HG03521 (cell line): ENCODE measurements around the gene C1QBP.
"Not testable (repeated sequence)": the region's sequence is repeated elsewhere in the genome, so short reads cannot be mapped to it uniquely, and the experiment has no call there.

ENCODE experiments used
- ATAC-seq: cut with Tn5 transposase; IDR thresholded peaks from one replicate; pipeline ENCODE4 v1.9.1; 2021; ENCODE audit warnings: mild to moderate bottlenecking, moderate library complexity; ENCODE audit not compliant: unreplicated experiment

Gene C1QBP

DNA sequence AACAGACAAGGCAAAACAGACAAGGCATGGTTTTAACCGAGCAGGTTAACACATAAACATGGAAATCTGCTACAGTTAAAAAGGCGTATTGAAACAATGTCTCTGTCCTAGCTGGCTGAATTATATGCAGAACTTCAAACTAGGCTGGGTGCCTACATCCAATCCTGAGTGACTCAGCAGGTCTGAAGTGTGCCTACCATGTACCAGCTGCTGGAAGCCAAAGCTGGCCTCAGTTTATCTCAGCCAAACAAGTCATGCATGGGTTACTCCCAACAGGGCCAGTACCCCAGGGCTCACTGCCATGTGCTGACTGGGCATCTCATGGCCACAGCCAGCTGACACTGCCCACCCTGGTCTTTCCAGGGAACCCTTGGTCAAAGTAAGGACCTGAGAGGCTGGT is 4.0 kb downstream of the C1QBP start:
- ATAC-seq = no peak

DNA sequence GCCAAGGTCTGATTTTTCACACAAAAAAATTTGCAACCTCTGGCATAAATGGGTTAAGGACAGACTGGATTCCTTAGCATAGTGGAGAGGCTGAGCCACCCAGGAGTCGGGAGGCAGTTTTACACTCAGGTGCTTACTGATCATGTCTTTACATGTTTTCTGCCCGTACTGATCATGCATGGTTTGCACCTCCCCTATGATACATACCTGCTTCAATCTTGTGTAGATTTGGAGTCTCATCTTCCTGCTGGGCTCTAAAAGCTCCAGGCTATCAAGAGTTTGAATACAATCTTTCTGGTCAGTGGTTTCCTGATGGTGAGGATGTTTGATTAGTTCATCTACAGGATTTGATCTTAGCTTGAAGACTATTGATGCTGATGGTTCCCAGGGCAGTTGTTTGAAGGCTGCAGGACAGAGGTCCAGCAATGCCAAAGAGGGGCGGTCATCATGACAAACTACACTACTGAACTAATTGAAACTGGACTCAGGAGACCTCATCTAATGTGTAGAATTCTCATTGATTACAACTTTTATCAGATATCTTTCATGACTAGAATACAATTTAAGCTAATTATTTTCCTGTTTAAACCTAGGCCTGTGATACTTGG is 6.9 kb downstream of the C1QBP start:
- no peak for ATAC-seq

DNA sequence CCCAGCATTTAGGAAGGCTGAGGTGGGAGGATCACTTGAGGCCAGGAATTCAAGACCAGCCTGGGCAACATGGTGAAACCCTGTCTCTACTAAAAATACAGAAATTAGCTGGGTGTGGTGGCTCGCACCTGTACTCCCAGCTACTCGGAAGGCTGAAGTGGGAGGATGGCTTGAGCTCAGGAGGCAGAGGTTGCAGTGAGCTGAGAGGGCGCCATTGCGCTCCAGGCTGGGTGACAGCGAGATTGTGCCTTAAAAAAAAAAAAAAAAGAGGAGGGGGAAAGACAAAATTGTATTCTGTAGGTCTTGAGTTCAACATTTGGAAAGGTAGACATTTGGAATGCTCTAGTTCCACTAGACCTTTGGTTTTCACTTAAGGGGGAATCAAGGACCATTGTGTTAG is 7.7 kb downstream of the C1QBP start:
- ATAC-seq = not testable (repeated sequence)

DNA sequence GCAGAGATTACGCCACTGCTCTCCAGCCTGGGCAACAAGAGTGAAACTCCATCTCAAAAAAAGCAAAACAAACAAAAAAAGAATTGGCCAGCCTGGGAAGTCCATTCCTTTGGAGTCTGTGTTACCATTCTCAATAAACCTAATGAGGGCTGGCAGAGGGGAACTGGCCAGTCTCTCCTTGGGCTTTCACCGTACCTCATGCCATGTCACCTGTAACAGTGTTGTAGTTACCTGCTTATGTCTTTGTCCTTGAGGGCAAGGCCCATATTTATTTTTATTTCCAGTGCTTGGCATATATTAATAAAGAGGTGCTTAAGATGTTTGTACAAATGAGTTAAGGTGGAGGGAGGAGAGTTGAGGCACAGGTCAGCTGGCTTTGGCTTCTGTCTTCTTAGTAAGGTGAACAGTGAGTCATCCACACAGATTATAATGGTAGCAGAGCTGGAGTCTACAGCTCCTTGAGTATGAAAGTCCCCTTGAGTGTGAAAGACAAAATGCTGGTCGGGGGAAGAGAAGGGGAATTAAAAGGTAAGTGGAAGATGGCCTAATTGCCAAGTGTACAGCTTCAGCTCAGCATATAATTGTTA is 8.4 kb downstream of the C1QBP start:
- no peak for ATAC-seq

DNA sequence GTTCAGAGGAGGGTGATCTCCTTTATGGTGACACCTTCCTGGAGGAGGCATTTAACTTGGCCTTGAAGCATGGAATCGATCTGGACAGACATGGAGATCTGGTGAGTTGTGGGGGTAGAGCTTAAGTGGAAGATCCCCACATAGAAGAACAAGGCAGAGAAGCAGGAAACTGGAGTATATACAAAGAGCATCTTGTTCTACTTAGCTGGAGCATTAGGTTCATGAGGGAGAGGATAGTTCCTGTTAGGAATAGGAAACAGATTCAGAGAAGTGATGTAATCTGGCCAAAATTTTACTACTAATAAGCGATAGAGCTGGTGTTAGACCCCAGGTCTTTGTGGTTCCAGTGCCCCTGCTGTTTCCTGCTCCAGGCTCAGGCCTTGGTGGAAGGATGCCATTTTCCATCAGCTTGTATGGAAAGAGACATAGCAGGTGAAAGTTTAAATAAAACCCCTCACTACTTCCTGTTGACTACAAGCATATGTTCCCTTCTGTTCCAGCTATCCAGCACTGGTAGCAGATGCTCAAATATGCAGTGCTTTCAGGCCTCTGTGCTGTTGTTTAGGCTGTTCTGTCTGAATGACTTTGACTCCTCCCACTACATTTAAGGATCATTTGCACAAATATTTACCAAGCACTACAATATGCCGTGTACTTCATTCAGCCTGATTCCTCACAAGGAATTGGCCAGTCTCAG is 9.6 kb downstream of the C1QBP start:
- no peak for ATAC-seq

DNA sequence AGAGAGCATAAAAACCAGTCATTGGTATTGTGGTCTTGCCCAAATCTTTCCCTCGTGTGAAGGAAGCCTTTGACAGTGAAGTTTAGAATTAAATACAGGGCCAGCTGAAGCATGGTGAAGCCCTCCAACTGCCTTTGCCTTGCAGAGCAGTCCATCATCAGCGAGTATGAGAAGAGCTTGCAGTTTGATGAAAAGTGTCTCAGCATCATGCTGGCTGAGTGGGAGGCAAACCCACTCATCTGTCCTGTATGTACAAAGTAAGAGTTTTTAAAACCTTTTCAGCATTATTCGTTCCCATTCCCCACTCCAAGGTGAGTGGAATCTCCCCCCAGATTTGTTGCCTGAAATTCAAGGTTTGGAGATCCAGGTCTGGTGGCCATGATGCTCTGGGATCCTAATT is 13.1 kb downstream of the C1QBP start:
- ATAC-seq = no peak

DNA sequence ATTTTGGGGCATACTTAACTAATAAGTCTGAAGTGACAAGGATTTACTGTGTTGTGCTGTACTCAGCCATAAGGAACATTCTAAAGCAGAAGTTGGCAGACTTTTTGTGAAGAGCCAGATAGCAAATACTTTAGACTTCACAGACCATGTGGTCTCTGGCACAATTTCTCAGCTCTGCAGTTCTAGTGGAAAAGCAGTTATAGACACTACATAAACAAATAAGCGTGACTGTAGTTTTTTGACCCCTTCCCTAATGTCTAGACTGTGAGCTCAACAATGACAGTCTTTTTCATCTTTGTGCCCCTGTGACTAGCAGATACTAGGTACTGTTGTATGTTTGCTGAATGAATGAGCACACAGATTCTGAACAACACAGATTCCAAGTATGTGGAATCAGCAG is 14.0 kb downstream of the C1QBP start:
- ATAC-seq = no peak

DNA sequence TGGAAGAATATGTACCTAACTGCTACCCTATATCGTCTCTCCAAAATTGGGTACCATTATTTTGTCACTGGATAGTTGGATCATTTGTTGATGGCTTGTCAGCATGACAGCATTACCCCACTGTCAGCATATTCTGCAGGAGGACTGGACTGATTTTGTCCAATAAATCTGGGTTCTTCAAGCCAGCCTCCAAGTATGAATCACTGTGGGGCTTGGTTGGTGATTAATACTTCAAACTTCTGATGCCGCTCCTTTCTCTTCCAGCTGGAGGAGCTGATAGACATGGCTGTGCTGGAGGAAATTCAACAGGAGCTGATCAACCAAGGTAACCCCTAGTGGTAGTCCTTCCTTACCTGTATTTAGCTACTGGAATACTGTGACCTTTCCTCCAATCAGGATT is 16.4 kb downstream of the C1QBP start:
- no peak for ATAC-seq

DNA sequence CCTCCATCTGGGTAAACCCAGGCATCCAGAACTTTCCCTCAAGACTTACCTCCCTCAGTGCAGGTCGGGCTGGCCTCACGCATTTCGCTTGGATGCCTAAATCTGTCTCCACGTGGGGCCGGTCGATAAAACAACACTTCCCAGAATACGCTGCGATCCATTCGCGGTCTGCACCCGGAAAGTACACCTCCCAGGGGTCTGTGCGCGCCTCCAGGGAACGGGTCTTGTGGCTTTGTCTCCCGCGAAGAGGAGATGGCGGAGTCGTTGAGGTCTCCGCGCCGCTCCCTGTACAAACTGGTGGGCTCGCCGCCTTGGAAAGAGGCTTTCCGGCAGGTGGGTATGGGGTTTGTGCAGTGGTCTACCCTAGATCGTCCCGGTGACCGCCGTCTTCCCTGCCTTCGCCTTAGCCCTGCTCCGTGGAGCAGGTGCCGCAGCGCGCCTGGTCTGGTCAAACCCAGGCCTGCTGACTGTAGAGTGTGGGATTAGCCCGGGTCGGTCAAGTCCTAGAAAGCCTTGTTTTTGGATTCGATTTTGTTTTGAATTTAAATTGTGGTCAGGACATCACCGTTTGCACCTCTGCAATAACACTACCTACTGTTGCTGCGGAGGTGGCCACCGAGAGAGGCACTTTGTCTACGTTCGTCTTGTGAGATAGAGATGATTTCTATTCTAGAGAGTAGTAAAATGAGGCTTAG is 18.8 kb downstream of the C1QBP start, which contains the start of gene RPAIN:
Gene RPAIN (plus strand): TSS at position 224 of the 695 bp plus-strand sequence. CDS start 29 bp downstream, at position 253.
- peak; percentile 42 for ATAC-seq

DNA sequence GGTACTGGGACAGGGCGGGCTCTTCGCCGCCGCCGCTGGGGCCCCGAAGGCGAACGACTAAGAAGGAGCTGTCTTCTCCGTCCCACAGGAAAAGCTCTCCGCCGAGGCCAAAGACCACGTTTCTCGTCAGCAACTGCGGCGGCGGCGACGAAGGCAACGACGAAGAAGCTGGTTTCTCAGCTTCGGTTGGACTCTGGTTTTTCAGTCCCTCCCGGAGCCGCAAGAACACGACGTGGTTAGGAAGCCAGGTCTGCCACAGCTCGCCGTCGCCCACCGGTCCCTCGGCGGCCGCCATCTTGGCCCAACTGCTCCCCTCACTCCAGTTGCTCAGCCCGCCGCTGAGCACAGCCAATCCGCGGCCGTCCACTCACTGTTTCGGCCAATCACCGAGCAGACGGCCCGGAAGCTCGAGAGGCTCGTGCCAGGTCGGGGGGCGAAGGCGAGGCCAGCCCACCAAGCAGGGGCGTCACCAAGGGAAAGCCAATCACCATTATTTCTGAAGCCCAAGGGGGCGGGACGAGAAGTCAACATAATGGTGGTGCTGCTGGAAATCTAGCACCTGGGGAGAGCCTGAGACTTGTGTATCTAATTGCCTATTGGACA is 19.5 kb downstream of the C1QBP start, which contains the start of gene NUP88:
Gene NUP88 (minus strand): TSS at position 307 of the 603 bp plus-strand sequence. CDS start 12 bp downstream, at position 295.
- peak; percentile 89 for ATAC-seq

DNA sequence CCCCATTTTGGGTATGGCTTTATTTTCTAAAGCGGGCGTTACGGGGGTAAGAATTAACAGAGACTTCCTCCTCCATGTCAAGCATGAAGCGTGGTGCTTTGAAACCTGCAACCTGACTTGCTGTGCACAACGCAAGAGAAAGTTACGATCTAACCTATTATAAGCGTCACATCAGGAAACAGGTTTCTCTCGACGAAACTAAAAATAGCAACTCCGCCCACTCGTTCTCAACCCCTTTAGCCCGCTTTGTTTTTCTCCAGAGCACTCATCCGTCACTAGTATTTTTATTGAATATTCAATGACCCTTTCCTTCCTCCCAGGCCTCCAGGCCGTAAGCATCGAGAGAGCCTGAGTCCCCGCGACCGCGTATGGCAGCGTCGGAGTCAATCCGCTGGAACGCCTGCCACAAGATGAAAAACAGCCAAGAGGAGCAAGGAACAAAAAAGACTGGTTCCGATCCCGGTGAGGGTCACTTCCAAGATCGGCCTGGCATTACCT is 20.0 kb downstream of the C1QBP start:
- peak; percentile 29 for ATAC-seq

DNA sequence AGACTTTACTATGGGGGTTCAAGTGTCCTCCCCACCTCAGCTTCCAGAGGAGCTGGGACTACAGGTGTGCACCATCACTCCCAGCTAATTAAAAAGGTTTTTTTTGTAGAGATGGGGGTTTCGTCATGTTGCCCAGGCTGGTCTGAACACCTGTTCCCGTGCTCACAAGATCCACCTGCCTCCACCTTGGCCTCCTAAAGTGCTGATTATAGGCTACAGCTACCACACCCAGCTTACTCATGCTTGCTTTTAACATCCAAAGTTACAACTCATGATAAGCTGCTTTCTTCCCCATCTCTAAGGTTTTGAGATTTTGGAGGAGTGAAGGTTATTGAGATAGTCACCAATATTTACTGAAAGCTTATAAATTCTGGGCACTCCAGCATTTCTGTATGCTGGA is 22.1 kb downstream of the C1QBP start:
- ATAC-seq = no peak

DNA sequence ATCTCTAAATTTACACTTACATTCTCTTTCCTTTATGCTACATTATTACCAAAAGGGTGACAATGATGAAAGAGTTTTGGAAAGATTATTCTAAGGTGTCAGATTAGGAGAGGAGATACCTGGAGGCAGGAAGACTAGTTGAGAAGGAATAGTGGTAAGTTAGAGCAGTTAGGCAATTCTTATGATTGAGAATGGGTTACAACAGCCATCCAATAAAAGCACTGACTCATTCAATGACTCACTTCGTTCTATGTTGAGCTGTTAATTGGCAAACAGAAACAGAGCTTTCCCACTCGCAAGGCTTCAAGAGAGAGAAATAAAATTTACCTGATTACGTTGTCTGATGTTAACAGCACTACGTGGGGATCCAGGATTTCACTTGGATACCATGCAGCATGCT is 25.3 kb downstream of the C1QBP start:
- ATAC-seq = no peak

DNA sequence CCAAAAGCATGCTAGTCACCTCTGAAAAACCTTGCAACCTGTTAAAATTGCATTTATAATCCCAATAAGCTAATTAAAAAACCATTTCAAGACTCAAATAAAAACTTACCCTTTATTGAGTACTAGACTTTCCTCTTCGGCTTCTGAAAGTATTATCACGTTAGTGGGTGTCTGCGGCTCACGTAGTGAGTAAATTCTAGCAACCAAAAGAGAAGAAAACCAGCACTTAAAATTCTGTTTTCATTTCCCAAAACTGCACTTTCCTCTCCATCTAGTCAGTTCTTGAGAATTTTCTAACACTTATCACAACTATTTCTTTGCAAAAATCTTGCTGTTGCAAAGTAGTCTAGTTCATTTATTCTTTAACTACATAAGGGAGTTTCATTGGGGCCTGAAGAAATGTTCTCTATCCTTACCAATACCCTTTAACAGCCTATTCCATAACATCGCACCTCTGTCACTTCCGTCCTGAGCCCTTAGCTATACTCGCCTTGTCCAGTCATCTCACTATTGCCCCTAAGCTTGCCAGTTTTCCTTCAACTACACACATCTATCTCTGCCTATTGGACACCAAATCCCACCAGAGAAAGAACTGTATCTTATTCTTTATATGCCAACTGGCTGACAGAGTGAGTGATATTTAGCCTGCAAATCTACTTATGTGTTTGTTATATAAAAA is 28.2 kb downstream of the C1QBP start:
- no peak for ATAC-seq

DNA sequence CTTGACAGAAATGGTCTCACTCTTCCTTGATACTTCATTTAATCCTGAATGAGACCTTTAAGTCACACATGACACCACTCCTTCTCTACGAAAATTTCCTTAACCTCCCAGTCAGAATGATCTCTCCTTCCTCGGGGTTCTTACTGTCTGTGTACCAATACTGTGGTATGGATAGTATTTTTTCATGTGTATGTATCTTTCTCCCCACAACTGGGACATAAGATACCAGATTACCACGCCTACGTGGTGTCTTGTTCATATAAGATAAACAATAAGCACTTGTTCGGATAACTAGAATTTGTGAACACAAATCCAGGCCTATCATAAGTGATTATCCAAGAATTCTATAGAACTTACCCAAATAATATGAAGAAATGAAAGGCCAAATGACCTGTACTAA is 30.8 kb downstream of the C1QBP start:
- no peak for ATAC-seq

DNA sequence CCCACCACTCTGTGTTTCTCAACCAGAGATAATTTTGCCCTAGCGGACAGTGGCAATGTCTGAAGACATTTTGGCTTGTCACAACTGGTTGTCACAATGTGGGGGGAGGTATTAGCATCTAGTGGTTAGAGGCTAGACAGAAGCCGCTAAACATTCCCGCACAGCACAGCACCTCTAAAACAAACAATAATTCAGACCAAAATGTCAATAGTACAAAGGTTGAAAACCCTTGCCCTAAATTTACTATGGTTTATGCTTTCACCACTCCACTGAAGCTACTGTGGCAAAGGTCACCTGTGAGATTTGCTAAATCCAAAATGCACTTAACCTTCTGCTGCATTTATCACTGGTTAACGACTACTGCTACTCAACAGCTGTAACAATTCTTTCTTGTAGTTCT is 33.6 kb downstream of the C1QBP start:
- ATAC-seq = no peak

DNA sequence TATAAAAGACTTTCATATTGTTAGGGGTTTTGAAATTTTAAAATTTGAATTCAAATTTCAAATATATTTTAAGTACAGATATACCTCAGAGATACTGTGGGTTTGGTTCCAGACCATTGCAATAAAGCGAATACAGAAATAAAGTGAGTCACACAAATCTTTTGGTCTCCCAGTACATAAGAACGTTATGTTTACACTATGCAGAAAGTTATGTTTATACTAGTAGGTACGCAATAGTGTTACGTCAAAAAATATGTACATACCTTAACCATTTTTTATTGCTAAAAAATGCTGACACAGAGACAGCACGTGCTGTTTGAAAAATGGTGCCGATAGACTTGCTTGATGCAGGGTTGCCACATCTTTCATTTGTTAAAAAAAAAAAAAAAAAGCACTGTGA is 39.2 kb downstream of the C1QBP start:
- no peak for ATAC-seq

DNA sequence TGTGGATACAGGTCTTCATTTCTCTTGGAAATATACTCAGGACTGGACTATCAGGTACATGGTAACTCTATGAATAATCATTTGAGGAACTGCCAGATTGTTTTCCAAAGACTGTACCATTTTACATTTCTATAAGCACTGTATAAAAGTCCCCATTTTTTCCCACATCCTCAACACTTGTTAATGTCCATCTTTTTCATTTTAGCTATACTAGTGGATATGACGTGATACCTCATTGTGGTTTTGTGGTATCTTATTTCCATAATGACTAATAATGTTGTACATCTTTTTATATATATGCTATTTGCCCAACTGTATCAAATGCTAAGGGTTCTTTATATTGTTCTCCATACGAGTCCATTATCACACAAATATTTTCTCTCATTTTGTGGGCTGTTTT is 42.3 kb downstream of the C1QBP start:
- ATAC-seq = no peak

DNA sequence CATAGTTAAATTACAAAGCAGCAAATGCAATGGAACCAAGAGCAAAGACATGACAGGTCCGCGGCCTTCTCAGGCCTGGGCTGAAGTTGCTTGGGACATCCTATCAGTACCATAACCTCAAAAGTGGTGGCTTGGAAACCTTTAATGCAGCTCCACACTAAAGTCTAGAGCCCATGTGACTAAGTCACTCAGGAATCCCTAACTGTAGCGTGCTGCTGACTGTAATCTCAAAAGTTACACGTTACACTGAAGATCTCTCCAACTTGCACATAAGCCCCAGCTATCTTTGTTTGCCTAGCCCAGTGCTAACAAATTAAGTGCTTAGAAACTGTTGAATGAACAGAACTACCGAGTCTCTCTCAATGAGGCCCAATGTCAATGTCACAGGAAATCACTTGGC is 47.3 kb downstream of the C1QBP start:
- ATAC-seq = no peak
